ENCODE data around the gene ZNF664. TPM values are rescaled to one million over a fixed set of nuclear protein-coding genes. Genes with fewer than 3 reads are reported as not detected.

Gene ZNF664
- total RNA-seq, 1 experiment from 2014 or later = 55.4 TPM

GRCh38 chr12:124007826-124008570 is 35.0 kb downstream of the ZNF664 start:
- DNase-seq (ENCODE audit: low read depth) = no peak

GRCh38 chr12:124008595-124008994 is 35.6 kb downstream of the ZNF664 start:
- no peak for DNase-seq (ENCODE audit: low read depth)

- DNase-seq (ENCODE audit: low read depth) = no peak
Observed at GRCh38 chr12:124009781-124010180, 36.8 kb downstream of the ZNF664 start.

- no peak for DNase-seq (ENCODE audit: low read depth)
Observed at GRCh38 chr12:124010687-124011086, 37.7 kb downstream of the ZNF664 start.

- DNase-seq (ENCODE audit: low read depth) = no peak
Observed at GRCh38 chr12:124011435-124012115, 38.6 kb downstream of the ZNF664 start.

GRCh38 chr12:124013073-124013472 is 40.1 kb downstream of the ZNF664 start:
- peak; percentile 36 for DNase-seq (ENCODE audit: low read depth)

- DNase-seq (ENCODE audit: low read depth) = no peak
Observed at GRCh38 chr12:124015494-124016461, 42.8 kb downstream of the ZNF664 start.

- no peak for DNase-seq (ENCODE audit: low read depth)
Observed at GRCh38 chr12:124017064-124017463, 44.0 kb downstream of the ZNF664 start.

GRCh38 chr12:124018539-124018938 is 45.5 kb downstream of the ZNF664 start:
- DNase-seq (ENCODE audit: low read depth) = no peak

- DNase-seq (ENCODE audit: low read depth) = no peak
Observed at GRCh38 chr12:124019115-124019514, 46.1 kb downstream of the ZNF664 start.

- DNase-seq (ENCODE audit: low read depth) = no peak
Observed at GRCh38 chr12:124020514-124020949, 47.5 kb downstream of the ZNF664 start.

GRCh38 chr12:124021007-124021406 is 48.0 kb downstream of the ZNF664 start:
- DNase-seq (ENCODE audit: low read depth) = no peak

- DNase-seq (ENCODE audit: low read depth) = no peak
Observed at GRCh38 chr12:124022161-124022560, 49.1 kb downstream of the ZNF664 start.

- DNase-seq (ENCODE audit: low read depth) = no peak
Observed at GRCh38 chr12:124024263-124024678, 51.3 kb downstream of the ZNF664 start.

GRCh38 chr12:124024776-124025175 is 51.8 kb downstream of the ZNF664 start:
- no peak for DNase-seq (ENCODE audit: low read depth)

GRCh38 chr12:124025661-124026060 is 52.6 kb downstream of the ZNF664 start:
- DNase-seq (ENCODE audit: low read depth) = no peak

GRCh38 chr12:124026755-124027745 is 54.0 kb downstream of the ZNF664 start:
- peak; percentile 79 for DNase-seq (ENCODE audit: low read depth)

- no peak for DNase-seq (ENCODE audit: low read depth)
Observed at GRCh38 chr12:124027753-124028554, 54.9 kb downstream of the ZNF664 start.

GRCh38 chr12:124028555-124028925 is 55.5 kb downstream of the ZNF664 start:
- no peak for DNase-seq (ENCODE audit: low read depth)

- DNase-seq (ENCODE audit: low read depth) = no peak
Observed at GRCh38 chr12:124030008-124030407, 57.0 kb downstream of the ZNF664 start.
